SK-N-MC (cell line): Measurements from ENCODE around the gene KRTAP10-9.

Source experiments
- EZH2 ChIP-seq: fragments of 200-600 bp; sonication (generic); IDR thresholded peaks from one replicate; pipeline ENCODE4 v1.6.1; 2017; ENCODE audit warnings: antibody characterized with exemption
- POLR2AphosphoS5 ChIP-seq: IDR thresholded peaks from 2 replicates; pipeline ENCODE4 v1.6.1; 2012; ENCODE audit warnings: mild to moderate bottlenecking, low read depth, low read length, borderline replicate concordance

DNA sequence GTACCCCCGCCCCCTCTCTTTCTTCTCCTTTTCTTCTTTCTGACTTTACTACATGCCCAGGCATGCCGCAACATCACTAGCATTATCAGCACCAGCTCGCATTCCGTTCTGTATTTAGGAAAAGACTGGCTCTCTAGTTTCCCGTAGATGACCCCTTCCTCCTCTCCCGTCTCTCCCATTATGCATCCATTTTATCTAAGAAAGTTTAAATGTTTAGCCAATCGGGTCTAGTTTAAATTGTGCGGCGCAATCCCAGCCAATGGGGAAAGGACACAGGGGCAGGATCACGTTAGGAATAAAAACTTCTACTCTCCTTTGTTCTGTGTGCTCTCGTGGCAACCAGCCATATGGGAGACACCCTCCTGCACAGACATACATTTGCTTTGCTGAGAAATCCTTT is 28.8 kb upstream of the KRTAP10-9 start:
- TF ChIP-seq EZH2 (no peak), POLR2AphosphoS5 (no peak)
